ENCODE measurements around the gene TFB2M. TPM values are rescaled to one million over a fixed set of nuclear protein-coding genes. Genes with fewer than 3 reads are reported as not detected.

The TFB2M gene
- total RNA-seq, 1 experiment from 2014 or later = 27.7 TPM

DNA sequence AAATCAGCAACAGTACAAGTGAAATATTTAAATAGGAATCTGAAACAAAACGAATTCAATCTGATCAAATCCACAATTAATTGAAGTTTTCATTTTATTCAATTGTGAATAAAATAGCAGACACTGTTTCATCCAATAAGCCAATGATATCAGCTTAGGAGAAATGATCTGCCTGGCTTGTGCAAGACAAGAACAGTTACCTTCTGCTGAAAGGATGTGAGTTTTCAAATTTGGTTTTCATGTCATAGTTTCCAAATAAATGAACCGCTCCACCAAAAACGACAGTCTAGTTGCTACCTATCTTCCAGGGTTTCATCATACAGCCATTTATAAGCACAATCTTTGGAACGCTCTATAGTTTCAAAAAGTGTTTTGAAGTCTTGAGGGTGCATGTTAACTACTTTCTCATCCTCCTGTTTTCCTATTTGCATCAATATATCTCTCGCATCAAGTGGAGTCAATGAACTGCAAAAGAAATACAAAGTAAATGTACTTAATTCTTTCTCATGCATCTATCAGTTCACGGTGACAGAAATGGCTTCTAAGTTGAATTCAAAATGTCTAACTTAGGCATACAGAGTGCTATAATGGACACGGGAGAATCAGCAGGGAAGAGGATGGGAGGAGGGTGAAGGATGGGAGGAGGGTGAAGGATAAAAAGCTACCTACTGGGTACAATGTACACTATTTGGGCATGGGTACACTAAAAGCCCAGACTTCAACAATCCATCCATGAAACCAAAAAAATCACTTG is 25.1 kb downstream of the TFB2M start:
- H2BK20ac ChIP-seq (ENCODE audit: low read depth, low read length, poor library complexity, severe bottlenecking) = no peak overlapping the region

More for the DNA sequence above, 25.1 kb downstream of the TFB2M start:
- Histone ChIP-seq H2BK5ac (ENCODE audit: insufficient read length, low read length) (no peak overlapping the region), H3K14ac (ENCODE audit: insufficient read depth, low read length) (no peak overlapping the region), H3K56ac (ENCODE audit: insufficient read length, low read depth, low read length) (no peak overlapping the region), H4K20me1 (ENCODE audit: control insufficient read depth, insufficient read depth, insufficient read length) (no peaks in the 10 kb centered on the region), H3K79me2 (ENCODE audit: insufficient read depth, low read length) (no peaks in the 10 kb centered on the region), H4K8ac (replicated peaks; ENCODE audit: insufficient read length, low read depth, low read length) (no peak overlapping the region), H3K79me1 (ENCODE audit: insufficient read depth, low read depth, low read length, poor library complexity, severe bottlenecking) (no peaks in the 10 kb centered on the region), H3K27ac (ENCODE audit: insufficient read length, low read depth, low read length) (no peak overlapping the region), H3T11ph (ENCODE audit: low read length) (no peak overlapping the region), H2AK5ac (ENCODE audit: insufficient read length, low read length) (no peak overlapping the region), H2BK120ac (ENCODE audit: low read depth, low read length, poor library complexity, severe bottlenecking) (no peak overlapping the region), H3K4me2 (ENCODE audit: insufficient read depth, insufficient read length, low read length) (no peak overlapping the region), H4K91ac (ENCODE audit: insufficient read length, low read depth, low read length) (no peak overlapping the region), H2BK15ac (ENCODE audit: low read depth, low read length) (no peak overlapping the region), H3K9ac (ENCODE audit: extremely low read depth, insufficient read length, low read length) (no peak overlapping the region), H4K5ac (ENCODE audit: insufficient read length, low read depth, low read length) (no peak overlapping the region), H2BK12ac (ENCODE audit: insufficient read length, low read depth, low read length) (no peak overlapping the region), H3K4ac (ENCODE audit: low read depth, low read length) (no peak overlapping the region), H3K27me3 (ENCODE audit: insufficient read depth, low read length) (no peaks in the 10 kb centered on the region), H3K4me1 (ENCODE audit: insufficient read depth, low read length) (no peaks in the 10 kb centered on the region), H2AFZ (ENCODE audit: low read length) (no peak overlapping the region), H3K9me3 (ENCODE audit: control insufficient read depth, low read depth, low read length) (no peaks in the 10 kb centered on the region), H3K18ac (ENCODE audit: insufficient read length, low read depth, low read length) (no peak overlapping the region), H3K23ac (ENCODE audit: insufficient read length, low read depth, low read length) (no peak overlapping the region), H3K23me2 (ENCODE audit: insufficient read length, low read depth, low read length, poor library complexity, severe bottlenecking) (no peaks in the 10 kb centered on the region)
- Mint-ChIP-seq H3K4me3 (no peak overlapping the region), H3K36me3 (ENCODE audit: insufficient read depth in 1 of 3, low read depth in 3 of 3) (peaks cover 15 to 49% (median 22%) of the 10 kb centered on the region in 3 experiments; a peak in 6 of 7 replicates), H3K27me3 (ENCODE audit: low read depth) (no peaks in the 10 kb centered on the region), H3K9me3 (no peaks in the 10 kb centered on the region; a peak in 1 of 5 replicates), H3K4me1 (peaks cover 5 to 6% of the 10 kb centered on the region in 2 experiments), H3K27ac (no peak overlapping the region)
- WGBS (ENCODE audit: extremely low coverage, insufficient read length, low lambda C conversion rate) = no CpG with 5 or more reads among the region's 7 CpGs
- DNase-seq = no peak
- TF ChIP-seq, protein P1, sequence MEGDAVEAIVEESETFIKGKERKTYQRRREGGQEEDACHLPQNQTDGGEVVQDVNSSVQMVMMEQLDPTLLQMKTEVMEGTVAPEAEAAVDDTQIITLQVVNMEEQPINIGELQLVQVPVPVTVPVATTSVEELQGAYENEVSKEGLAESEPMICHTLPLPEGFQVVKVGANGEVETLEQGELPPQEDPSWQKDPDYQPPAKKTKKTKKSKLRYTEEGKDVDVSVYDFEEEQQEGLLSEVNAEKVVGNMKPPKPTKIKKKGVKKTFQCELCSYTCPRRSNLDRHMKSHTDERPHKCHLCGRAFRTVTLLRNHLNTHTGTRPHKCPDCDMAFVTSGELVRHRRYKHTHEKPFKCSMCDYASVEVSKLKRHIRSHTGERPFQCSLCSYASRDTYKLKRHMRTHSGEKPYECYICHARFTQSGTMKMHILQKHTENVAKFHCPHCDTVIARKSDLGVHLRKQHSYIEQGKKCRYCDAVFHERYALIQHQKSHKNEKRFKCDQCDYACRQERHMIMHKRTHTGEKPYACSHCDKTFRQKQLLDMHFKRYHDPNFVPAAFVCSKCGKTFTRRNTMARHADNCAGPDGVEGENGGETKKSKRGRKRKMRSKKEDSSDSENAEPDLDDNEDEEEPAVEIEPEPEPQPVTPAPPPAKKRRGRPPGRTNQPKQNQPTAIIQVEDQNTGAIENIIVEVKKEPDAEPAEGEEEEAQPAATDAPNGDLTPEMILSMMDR (conservative IDR thresholded peaks at IDR 0.05) = no peak

Measured in H9 (cell line).